ENCODE measurements around the gene COMTD1.
"Not testable (repeated sequence)": the region's sequence is repeated elsewhere in the genome, so short reads cannot be mapped to it uniquely, and the experiment has no call there.

COMTD1 gene

DNA sequence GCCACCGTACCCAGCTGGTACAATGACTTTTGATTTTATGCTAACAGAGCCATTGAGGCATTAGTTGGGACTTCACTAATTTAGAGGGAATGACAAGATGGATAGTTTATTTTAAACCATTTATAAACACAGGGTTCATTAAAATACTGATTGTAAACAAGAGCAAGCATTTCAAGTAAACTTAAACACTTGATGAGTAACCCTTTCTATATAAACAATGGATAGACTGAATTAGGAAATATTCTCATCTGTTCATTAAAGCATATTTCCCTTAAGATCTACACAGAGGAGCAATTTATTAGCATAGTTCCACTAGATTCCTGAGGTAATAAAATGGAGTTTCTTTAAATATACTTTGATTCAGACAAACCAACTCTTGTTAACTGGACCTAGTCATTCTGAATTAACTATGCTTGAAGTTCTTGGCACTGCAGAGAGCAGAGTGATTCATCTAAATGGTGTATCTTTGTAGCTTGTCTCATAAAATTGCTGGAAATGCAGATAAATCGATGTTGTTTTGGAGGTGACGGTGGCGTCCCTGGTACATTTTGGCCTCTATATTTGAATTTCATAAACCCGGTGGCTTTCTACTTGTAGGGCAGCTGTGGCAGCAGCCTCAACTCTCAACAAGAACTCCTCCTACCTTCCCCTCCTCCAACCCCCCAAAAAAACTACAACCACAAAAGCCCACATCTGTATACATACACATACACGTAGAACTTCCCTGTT is 40.6 kb downstream of the COMTD1 start:
- no peak for DNase-seq (ENCODE audit: low read depth in 2 of 2)

DNA sequence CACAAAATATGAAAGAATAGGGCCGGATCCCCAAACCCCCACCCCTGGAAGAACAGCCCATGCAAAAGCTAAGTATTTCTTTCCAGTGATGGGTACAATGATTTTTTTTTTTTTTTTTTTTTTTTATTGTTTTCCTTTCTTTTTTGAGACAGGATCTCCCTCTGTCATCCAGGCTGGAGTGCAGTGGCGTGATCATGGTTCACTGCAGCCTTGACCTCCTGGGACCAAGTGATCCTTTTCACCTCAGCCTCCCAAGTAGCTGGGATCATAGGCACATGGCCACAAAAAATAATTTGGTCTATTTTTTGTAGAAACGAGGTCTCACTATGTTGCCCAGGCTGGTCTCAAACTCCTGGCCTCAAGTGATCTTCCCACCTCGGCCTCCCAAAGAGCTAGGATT is 41.1 kb downstream of the COMTD1 start:
- DNase-seq (ENCODE audit: low read depth in 2 of 2), result not testable (repeated sequence)

DNA sequence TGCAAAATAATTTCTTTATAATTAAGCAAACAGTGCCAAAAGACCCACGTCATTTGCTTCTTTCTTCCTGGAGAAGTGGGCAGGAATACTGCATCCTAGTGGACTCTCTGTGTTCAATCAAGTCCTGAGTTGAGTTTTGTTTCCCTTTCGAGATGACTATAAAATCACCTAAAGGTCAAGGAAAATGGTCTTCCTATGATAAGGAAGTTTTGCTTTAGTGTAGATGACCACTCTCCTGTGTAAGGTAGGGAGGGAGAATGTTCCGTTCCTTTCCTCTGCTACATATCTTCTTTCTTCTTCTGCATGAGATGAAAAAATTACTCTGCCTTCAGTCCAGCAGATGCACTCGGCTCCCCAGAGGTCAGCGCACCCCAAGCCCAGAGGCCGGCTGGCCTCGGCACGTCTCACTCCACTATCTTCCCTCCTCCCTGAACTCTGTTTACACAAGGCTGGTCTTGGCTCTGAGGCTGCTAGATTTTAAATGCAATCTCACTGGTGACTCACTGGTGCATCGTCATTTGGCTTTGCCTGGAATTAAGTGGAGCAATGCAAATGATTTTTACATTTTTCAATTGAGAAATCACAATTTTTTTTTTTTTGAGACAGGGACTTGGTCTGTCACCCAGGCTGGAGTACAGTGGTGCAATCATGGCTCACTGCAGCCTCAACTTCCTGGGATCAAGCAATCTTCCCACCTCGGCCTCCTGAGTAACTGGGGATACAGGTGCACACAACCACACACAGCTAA is 43.8 kb downstream of the COMTD1 start:
- DNase-seq (ENCODE audit: low read depth in 2 of 2), result no peak

DNA sequence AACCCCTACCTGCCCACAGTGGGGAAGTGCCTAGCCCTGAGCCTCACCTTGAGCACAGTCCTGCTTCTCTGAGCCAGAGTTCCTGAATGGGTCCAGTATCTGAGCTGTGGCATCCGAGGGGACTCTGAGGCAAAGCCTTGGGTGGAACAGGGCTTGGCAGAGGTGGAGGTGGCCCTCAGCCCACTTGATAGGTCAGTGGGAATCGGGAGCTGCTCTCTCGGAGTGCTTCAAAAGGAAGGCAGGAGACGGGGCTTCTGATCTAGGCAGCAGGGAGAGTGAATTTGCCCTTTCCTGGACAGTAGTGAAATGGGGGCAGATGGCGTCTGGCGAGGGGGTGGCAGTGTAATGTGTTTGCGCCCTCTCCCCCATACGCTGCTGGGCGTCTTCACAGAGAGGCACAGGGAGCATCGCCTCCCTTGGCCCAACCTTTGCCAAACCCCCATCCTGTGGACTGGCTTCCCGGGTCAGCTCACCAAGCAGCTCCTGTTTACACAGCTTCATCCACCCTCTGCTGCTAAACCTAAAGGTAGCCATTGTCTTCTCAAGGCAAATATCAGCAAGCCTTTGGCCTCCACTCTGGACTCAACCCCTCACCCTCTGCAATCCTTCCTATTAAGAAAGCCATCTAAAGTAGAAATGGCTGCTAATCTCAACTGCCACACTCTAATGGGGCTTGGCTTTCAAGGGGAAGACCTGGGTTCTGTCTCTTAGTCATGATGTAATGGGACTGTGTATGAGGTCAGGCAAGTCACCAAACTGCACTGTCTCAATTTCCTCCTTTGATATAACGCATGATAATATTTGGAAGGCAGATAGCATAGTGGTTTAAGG is 46.3 kb downstream of the COMTD1 start:
- no peak for DNase-seq (ENCODE audit: low read depth in 2 of 2)

DNA sequence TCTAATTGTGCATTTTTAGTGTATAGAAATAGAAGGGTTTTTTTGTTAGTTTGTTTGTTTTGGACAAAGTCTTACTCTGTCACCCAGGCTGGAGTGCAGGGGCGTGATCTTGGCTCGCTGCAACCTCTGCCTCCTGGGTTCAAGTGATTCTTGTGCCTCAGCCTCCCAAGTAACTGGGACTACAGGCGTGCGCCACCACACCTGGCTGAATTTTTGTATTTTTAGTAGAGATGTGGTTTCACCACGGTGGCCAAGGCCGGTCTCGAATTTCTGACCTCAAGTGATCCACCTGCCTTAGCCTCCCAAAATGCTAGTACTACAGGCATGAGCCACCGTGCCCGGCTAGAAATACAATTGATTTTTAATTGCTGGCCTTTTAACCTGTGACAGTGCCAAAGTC is 47.2 kb downstream of the COMTD1 start:
- DNase-seq (ENCODE audit: low read depth in 2 of 2), result not testable (repeated sequence)

DNA sequence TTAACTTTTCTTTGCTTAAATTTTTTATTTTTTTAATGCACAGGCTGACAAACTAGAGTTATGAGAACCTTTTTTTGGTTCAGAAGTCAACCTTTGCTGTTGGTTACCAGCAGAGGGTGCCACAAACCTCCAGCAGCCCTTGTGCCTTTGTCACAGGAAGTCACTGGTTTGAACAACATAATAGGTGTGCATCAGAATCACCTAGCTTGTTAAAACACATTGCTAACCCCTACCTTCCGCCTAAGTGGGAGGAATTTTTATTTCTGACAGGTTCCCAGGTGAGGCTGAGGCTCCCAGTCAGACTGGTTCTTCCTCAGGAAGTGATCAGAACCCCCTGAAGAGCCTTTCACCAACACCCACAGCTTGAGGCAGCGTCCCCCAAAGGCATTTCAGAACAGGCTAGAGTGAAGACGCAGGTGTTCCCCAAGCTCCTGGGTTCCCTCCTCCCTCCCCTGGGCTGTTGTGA is 47.8 kb downstream of the COMTD1 start:
- peak; percentile 32 to 54 for DNase-seq (ENCODE audit: low read depth in 2 of 2)

DNA sequence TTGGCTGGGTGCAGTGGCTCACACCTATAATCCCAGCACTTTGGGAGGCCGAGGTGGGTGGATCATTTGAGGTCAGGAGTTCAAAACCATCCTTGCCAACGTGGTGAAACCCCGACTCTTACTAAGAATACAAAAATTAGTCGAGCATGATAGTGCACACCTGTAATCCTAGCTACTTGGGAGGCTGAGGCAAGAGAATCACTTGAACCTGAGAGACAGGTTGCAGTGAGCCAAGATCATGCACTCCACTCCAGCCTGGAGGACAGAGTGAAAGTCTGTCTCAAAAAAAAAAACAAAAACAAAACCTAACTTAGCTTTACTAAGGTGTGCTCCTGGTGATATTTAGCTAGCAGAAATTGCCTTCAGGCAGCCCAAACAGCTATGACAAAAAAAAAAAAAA is 49.4 kb downstream of the COMTD1 start:
- no peak for DNase-seq (ENCODE audit: low read depth in 2 of 2)

Data from stimulated activated CD8-positive, alpha-beta memory T cell treated with anti-CD3 and anti-CD28 coated beads, Interleukin-15, amount 100 ng/mL, for 4 hours (primary cell).